Measurements from ENCODE around the gene UPF2. TPM values are rescaled to one million over a fixed set of nuclear protein-coding genes. Genes with fewer than 3 reads are reported as not detected.

The UPF2 gene
- total and polyA plus RNA-seq, 2 of the 4 experiments (the other 2 are of a cell fraction), result 9.2 to 14.3 TPM

- Histone ChIP-seq H3K23ac (ENCODE audit: low read depth, low read length) (no peak overlapping the region), H2BK15ac (ENCODE audit: low read depth, low read length) (no peak overlapping the region), H3K36me3 (ENCODE audit: control insufficient read depth, insufficient read depth, low read length) (no peaks in the 10 kb centered on the region), H3K27me3 (ENCODE audit: control insufficient read depth, insufficient read depth, low read length) (no peaks in the 10 kb centered on the region), H2BK120ac (ENCODE audit: low read depth, low read length) (no peak overlapping the region), H4K5ac (ENCODE audit: low read depth, low read length) (no peak overlapping the region), H2AK9ac (replicated peaks; ENCODE audit: low read depth, low read length, poor library complexity) (no peak overlapping the region), H3K9me3 (ENCODE audit: control insufficient read depth, insufficient read depth, low read length) (no peaks in the 10 kb centered on the region), H3K14ac (replicated peaks; ENCODE audit: low read depth, low read length) (no peak overlapping the region), H3K4me1 (ENCODE audit: control insufficient read depth, insufficient read depth, low read length) (no peaks in the 10 kb centered on the region), H3K79me1 (ENCODE audit: low read depth in 1 of 2, low read length in 2 of 2) (no peaks in the 10 kb centered on the region), H3K9me1 (ENCODE audit: insufficient read depth, low read length) (no peaks in the 10 kb centered on the region), H3K27ac (ENCODE audit: insufficient read depth, low read length) (no peak overlapping the region), H3K4ac (ENCODE audit: low read depth, low read length) (no peak overlapping the region), H2AK5ac (ENCODE audit: low read depth, low read length) (no peak overlapping the region), H4K20me1 (ENCODE audit: insufficient read depth, low read length) (no peaks in the 10 kb centered on the region), H4K91ac (ENCODE audit: insufficient read depth, low read depth, low read length) (no peak overlapping the region), H2BK20ac (ENCODE audit: low read depth, low read length) (no peak overlapping the region), H3K9ac (ENCODE audit: low read depth, low read length) (no peak overlapping the region), H4K8ac (ENCODE audit: low read depth in 2 of 2, low read length in 2 of 2) (no peak overlapping the region), H3K18ac (ENCODE audit: low read depth, low read length) (no peak overlapping the region), H3K4me2 (ENCODE audit: low read depth, low read length) (no peak overlapping the region), H3K56ac (ENCODE audit: extremely low read depth, insufficient read depth, low read length) (no peak overlapping the region), H2AFZ (replicated peaks; ENCODE audit: low read length, poor library complexity) (no peak overlapping the region), H2BK5ac (ENCODE audit: low read depth, low read length, poor library complexity, severe bottlenecking) (no peak overlapping the region), H3K4me3 (ENCODE audit: insufficient read depth, low read depth, low read length) (no peak overlapping the region)
- dilution Hi-C loops (cut with HindIII; ENCODE audit: low sequenced_read_pairs, unreplicated experiment) (no loop called here), intact Hi-C loops (cut with micrococcal nuclease) (no loop called here), in situ Hi-C loops (cut with MboI; ENCODE audit: low sequenced_read_pairs) (no loop called here)
- ChIA-PET POLR2A (ENCODE audit: unreplicated experiment) (no interaction called here), CTCF (no interaction called here)
- DNase-seq, result no peak
- WGBS, 2 experiments (ENCODE audit: extremely low coverage in 2 of 2, insufficient read length in 1 of 2), result 40% methylated on average over 2 of the region's 4 CpGs; no CpG with 5 or more reads in 1 of the 2 experiments
- no TSS peak for BruUV-seq (replicated peaks)
- no peak for ATAC-seq (ENCODE audit: low read depth)
- TF ChIP-seq MAFK (IDR thresholded peaks at IDR 0.05; ENCODE audit: low read depth, low read length), result no peak
- TF ChIP-seq SMC3 (IDR thresholded peaks at IDR 0.05; ENCODE audit: low read depth, low read length), result no peak
- TF ChIP-seq BHLHE40 (IDR thresholded peaks at IDR 0.05; ENCODE audit: low read depth, low read length), result no peak
- no peak for TF ChIP-seq FOS (IDR thresholded peaks at IDR 0.05; ENCODE audit: low read depth, low read length)
- TF ChIP-seq MAZ (IDR thresholded peaks at IDR 0.05; ENCODE audit: borderline replicate concordance, low read depth, low read length), result no peak
- TF ChIP-seq RAD21 (IDR thresholded peaks at IDR 0.05; ENCODE audit: low read length), result no peak
- TF ChIP-seq POLR2A (IDR thresholded peaks at IDR 0.05; ENCODE audit: low read depth, low read length), result no peak
- TF ChIP-seq, protein P1, sequence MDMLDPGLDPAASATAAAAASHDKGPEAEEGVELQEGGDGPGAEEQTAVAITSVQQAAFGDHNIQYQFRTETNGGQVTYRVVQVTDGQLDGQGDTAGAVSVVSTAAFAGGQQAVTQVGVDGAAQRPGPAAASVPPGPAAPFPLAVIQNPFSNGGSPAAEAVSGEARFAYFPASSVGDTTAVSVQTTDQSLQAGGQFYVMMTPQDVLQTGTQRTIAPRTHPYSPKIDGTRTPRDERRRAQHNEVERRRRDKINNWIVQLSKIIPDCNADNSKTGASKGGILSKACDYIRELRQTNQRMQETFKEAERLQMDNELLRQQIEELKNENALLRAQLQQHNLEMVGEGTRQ (IDR thresholded peaks at IDR 0.05; ENCODE audit: low read depth, low read length), result no peak
- no peak for TF ChIP-seq NFE2L2 (IDR thresholded peaks at IDR 0.05; ENCODE audit: low read depth, low read length)
- TF ChIP-seq, protein P2, sequence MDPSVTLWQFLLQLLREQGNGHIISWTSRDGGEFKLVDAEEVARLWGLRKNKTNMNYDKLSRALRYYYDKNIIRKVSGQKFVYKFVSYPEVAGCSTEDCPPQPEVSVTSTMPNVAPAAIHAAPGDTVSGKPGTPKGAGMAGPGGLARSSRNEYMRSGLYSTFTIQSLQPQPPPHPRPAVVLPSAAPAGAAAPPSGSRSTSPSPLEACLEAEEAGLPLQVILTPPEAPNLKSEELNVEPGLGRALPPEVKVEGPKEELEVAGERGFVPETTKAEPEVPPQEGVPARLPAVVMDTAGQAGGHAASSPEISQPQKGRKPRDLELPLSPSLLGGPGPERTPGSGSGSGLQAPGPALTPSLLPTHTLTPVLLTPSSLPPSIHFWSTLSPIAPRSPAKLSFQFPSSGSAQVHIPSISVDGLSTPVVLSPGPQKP (IDR thresholded peaks at IDR 0.05; ENCODE audit: borderline replicate concordance, low read depth, low read length), result no peak
- no peak for TF ChIP-seq RCOR1 (IDR thresholded peaks at IDR 0.05; ENCODE audit: insufficient replicate concordance, low read length)
- no peak for TF ChIP-seq MXI1 (IDR thresholded peaks at IDR 0.05; ENCODE audit: borderline replicate concordance, low read depth, low read length)
- no peak for TF ChIP-seq CHD1 (IDR thresholded peaks at IDR 0.05; ENCODE audit: low read depth, low read length)
- no peak for TF ChIP-seq RFX5 (IDR thresholded peaks at IDR 0.05; ENCODE audit: low read depth, low read length)
- no peak for TF ChIP-seq CEBPB (IDR thresholded peaks at IDR 0.05; ENCODE audit: low read depth, low read length)
- TF ChIP-seq CTCF (conservative IDR thresholded peaks at IDR 0.05; ENCODE audit: low read depth, low read length), result no peak
These were observed 14.1 kb upstream of the UPF2 start for GRCh38 chr10:12056748-12057147.
